Breast epithelium (tissue), 4 donors: ENCODE data around the gene TNFRSF8. TPM values are rescaled to one million over a fixed set of nuclear protein-coding genes. Genes with fewer than 3 reads are reported as not detected.

ENCODE experiments used
- DNase-seq, 2 donors: peaks; one replicate each; pipeline ENCODE4 v3.0.0-alpha.2; 2019; ENCODE audit warnings: low spot score in 2 of 2
- H3K27ac ChIP-seq, 2 donors: fragments of 200-600 bp; sonication (generic) in 1 of 2; one replicate each; pipeline ENCODE4 v1.5.1; 2016 to 2019; ENCODE audit warnings: mild to moderate bottlenecking in 1 of 2
- H3K27me3 ChIP-seq, 2 donors: fragments of 200-600 bp; sonication (generic) in 1 of 2; one replicate each; pipeline versions ENCODE4 v1.5.1 to v1.6.0; 2017 to 2019; ENCODE audit warnings: control low read depth in 1 of 2, mild to moderate bottlenecking in 1 of 2
- H3K36me3 ChIP-seq: fragments of 200-600 bp; one replicate; pipeline ENCODE4 v1.5.1; 2019
- H3K4me1 ChIP-seq, 2 donors: fragments of 200-600 bp; sonication (generic); one replicate each; pipeline ENCODE4 v1.5.1; 2016 to 2019; ENCODE audit warnings: control low read depth in 1 of 2
- H3K4me3 ChIP-seq, 3 donors: fragments of 200-600 bp; sonication (generic); 1 replicate in 2 of 3; 2 replicates in 1 of 3; pipeline ENCODE4 v1.5.1; 2016 to 2019; ENCODE audit warnings: mild to moderate bottlenecking in 3 of 3, moderate library complexity in 2 of 3
- H3K9me3 ChIP-seq, 2 donors: fragments of 200-600 bp; sonication (generic) in 1 of 2; one replicate each; pipeline ENCODE4 v1.5.1; 2016 to 2019; ENCODE audit warnings: control low read depth in 1 of 2
- POLR2A ChIP-seq: fragments of 450-650 bp; IDR thresholded peaks from one replicate; pipeline ENCODE4 v1.6.1; 2016; ENCODE audit warnings: antibody characterized with exemption, mild to moderate bottlenecking, moderate library complexity
- POLR2AphosphoS5 ChIP-seq, 3 donors: sonication (generic); formaldehyde crosslinking; IDR thresholded peaks; one replicate each; pipeline ENCODE4 v1.6.1; 2017; ENCODE audit warnings: antibody characterized with exemption in 3 of 3
- intact Hi-C: fragments of 100-400 bp; cut with DNase I; formaldehyde crosslinking; loops from one replicate; pipeline ENCODE4 v1.15.1; 2023; ENCODE audit warnings: low total_unique reads
- total RNA-seq, 3 donors: library from RNA; depleted of rRNA; stranded (reverse); fragments of >200 nt; gene quantifications; one replicate each; pipeline ENCODE4 v1.1.0, GENCODE V29; 2016
- TF ChIP-seq, protein P1 (sequence below), 3 donors: fragments of 450-650 bp; IDR thresholded peaks; one replicate each; pipeline ENCODE4 v1.5.1; 2016 to 2017; ENCODE audit warnings: antibody characterized with exemption in 3 of 3, mild to moderate bottlenecking in 3 of 3, moderate library complexity in 3 of 3

TNFRSF8 gene
- total RNA-seq, 3 donors from 2014 or later: 0.88 to 2.3 (median 1.6) TPM

DNA sequence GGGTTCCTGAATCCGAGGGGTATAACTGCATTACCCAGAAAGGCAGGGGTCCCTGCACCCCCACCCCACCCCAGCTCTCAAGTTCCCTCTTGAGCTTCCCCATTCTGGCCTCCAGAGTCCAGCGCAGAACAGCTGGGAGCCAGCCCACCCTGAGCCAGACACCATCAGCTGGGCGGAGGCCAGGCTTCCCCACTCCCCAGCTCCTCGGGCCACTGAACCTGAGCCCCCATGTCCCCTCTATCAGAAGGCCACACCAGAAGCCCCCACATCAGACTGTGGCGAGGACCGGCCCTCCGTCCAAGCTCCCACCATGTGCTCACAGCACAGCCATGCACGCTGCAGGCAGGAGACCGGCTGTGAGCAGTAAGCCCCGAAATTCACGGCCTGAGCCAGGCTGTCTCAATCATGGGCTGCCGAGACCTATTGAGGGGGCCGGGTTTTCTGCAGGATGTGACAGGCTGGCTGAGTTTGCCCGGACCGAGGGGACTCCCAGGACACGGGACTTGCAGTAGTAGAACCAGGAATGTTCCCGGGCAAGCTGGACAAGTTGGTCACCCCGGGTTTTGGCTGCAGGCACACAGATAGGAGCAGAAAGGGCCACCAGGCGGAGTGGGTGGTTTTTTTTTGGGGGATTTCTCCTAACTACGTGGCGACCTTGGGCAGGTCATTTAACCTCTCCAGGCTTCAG, 78.2 kb downstream of the TNFRSF8 start:
- DNase-seq: no peak
- H3K27ac ChIP-seq: no peak overlapping the region
- TF ChIP-seq, protein P1, sequence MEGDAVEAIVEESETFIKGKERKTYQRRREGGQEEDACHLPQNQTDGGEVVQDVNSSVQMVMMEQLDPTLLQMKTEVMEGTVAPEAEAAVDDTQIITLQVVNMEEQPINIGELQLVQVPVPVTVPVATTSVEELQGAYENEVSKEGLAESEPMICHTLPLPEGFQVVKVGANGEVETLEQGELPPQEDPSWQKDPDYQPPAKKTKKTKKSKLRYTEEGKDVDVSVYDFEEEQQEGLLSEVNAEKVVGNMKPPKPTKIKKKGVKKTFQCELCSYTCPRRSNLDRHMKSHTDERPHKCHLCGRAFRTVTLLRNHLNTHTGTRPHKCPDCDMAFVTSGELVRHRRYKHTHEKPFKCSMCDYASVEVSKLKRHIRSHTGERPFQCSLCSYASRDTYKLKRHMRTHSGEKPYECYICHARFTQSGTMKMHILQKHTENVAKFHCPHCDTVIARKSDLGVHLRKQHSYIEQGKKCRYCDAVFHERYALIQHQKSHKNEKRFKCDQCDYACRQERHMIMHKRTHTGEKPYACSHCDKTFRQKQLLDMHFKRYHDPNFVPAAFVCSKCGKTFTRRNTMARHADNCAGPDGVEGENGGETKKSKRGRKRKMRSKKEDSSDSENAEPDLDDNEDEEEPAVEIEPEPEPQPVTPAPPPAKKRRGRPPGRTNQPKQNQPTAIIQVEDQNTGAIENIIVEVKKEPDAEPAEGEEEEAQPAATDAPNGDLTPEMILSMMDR (IDR thresholded peaks at IDR 0.05): no peak
- TF ChIP-seq POLR2AphosphoS5 (IDR thresholded peaks at IDR 0.05) (no peak), POLR2A (no peak)
- H3K4me3 ChIP-seq: no peak overlapping the region
- H3K27me3 ChIP-seq: no peaks in the 10 kb centered on the region
- intact Hi-C loops: no loop called here
- no peaks in the 10 kb centered on the region for H3K36me3 ChIP-seq
- peaks cover 6 to 8% of the 10 kb centered on the region in 2 donors for H3K4me1 ChIP-seq
- no peaks in the 10 kb centered on the region for H3K9me3 ChIP-seq

DNA sequence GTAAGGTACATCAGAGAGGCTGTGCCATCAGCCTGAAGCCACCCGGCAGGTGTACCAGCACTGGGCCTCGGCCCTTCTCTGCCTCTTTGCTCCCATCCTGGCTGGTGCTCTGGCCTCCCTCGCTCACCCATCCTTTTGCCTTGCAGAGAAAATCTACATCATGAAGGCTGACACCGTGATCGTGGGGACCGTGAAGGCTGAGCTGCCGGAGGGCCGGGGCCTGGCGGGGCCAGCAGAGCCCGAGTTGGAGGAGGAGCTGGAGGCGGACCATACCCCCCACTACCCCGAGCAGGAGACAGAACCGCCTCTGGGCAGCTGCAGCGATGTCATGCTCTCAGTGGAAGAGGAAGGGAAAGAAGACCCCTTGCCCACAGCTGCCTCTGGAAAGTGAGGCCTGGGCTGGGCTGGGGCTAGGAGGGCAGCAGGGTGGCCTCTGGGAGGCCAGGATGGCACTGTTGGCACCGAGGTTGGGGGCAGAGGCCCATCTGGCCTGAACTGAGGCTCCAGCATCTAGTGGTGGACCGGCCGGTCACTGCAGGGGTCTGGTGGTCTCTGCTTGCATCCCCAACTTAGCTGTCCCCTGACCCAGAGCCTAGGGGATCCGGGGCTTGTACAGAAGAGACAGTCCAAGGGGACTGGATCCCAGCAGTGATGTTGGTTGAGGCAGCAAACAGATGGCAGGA, 79.2 kb downstream of the TNFRSF8 start:
- DNase-seq: no peak
- H3K4me3 ChIP-seq: no peak overlapping the region
- H3K9me3 ChIP-seq: no peaks in the 10 kb centered on the region
- H3K4me1 ChIP-seq: peaks cover 6 to 8% of the 10 kb centered on the region in 2 donors
- peak overlapping the region; percentile 84 to 87 for H3K27ac ChIP-seq
- TF ChIP-seq POLR2AphosphoS5 (IDR thresholded peaks at IDR 0.05): no peak
- TF ChIP-seq POLR2A: no peak
- TF ChIP-seq, protein P1 (IDR thresholded peaks at IDR 0.05): no peak
- intact Hi-C loops: no loop called here
- no peaks in the 10 kb centered on the region for H3K27me3 ChIP-seq
- no peaks in the 10 kb centered on the region for H3K36me3 ChIP-seq

DNA sequence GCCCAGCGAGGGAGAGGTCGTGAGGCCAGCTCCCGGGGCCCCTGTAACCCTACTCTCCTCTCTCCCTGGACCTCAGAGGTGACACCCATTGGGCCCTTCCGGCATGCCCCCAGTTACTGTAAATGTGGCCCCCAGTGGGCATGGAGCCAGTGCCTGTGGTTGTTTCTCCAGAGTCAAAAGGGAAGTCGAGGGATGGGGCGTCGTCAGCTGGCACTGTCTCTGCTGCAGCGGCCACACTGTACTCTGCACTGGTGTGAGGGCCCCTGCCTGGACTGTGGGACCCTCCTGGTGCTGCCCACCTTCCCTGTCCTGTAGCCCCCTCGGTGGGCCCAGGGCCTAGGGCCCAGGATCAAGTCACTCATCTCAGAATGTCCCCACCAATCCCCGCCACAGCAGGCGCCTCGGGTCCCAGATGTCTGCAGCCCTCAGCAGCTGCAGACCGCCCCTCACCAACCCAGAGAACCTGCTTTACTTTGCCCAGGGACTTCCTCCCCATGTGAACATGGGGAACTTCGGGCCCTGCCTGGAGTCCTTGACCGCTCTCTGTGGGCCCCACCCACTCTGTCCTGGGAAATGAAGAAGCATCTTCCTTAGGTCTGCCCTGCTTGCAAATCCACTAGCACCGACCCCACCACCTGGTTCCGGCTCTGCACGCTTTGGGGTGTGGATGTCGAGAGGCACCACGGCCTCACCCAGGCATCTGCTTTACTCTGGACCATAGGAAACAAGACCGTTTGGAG, 80.0 kb downstream of the TNFRSF8 start:
- peaks cover 6 to 8% of the 10 kb centered on the region in 2 donors for H3K4me1 ChIP-seq
- H3K36me3 ChIP-seq: no peaks in the 10 kb centered on the region
- H3K9me3 ChIP-seq: no peaks in the 10 kb centered on the region
- intact Hi-C loops: no loop called here
- H3K27ac ChIP-seq: peak overlapping the region; percentile 84 to 87
- TF ChIP-seq POLR2A: no peak
- TF ChIP-seq, protein P1 (IDR thresholded peaks at IDR 0.05): no peak
- TF ChIP-seq POLR2AphosphoS5 (IDR thresholded peaks at IDR 0.05): no peak
- DNase-seq: no peak
- no peak overlapping the region for H3K4me3 ChIP-seq
- H3K27me3 ChIP-seq: no peaks in the 10 kb centered on the region

DNA sequence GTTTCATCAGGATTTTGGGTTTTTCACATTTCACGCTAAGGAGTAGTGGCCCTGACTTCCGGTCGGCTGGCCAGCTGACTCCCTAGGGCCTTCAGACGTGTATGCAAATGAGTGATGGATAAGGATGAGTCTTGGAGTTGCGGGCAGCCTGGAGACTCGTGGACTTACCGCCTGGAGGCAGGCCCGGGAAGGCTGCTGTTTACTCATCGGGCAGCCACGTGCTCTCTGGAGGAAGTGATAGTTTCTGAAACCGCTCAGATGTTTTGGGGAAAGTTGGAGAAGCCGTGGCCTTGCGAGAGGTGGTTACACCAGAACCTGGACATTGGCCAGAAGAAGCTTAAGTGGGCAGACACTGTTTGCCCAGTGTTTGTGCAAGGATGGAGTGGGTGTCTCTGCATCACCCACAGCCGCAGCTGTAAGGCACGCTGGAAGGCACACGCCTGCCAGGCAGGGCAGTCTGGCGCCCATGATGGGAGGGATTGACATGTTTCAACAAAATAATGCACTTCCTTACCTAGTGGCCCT, 80.6 kb downstream of the TNFRSF8 start:
- TF ChIP-seq, protein P1 (IDR thresholded peaks at IDR 0.05): no peak
- TF ChIP-seq POLR2AphosphoS5 (IDR thresholded peaks at IDR 0.05): peak; percentile 39 to 93 (median 52)
- no peak for TF ChIP-seq POLR2A
- intact Hi-C loops: no loop called here
- peak overlapping the region; percentile 84 to 87 for H3K27ac ChIP-seq
- peak in 1 of 2 donors; percentile 73 for DNase-seq
- no peaks in the 10 kb centered on the region for H3K9me3 ChIP-seq
- no peaks in the 10 kb centered on the region for H3K36me3 ChIP-seq
- H3K4me1 ChIP-seq: peaks cover 6 to 8% of the 10 kb centered on the region in 2 donors
- H3K27me3 ChIP-seq: no peaks in the 10 kb centered on the region
- no peak overlapping the region for H3K4me3 ChIP-seq
